ENCODE results near the gene CADM2. TPM values are rescaled to one million over a fixed set of nuclear protein-coding genes. Genes with fewer than 3 reads are reported as not detected.

Gene CADM2
- total RNA-seq, 1 donor: 0.31 TPM

- Histone ChIP-seq H3K27me3 (ENCODE audit: insufficient read depth, low read length) (no peaks in the 10 kb centered on the region), H3K9me3 (ENCODE audit: low read depth, low read length) (no peaks in the 10 kb centered on the region), H3K4me1 (ENCODE audit: insufficient read depth, low read length) (no peaks in the 10 kb centered on the region), H3K4me3 (ENCODE audit: low read length) (no peak overlapping the region)
Observed at GRCh38 chr3:85838921-85839320, 880.1 kb downstream of the CADM2 start.

GRCh38 chr3:85842081-85842480 lies 883.3 kb downstream of the CADM2 start:
- no peaks in the 10 kb centered on the region for H3K27me3 ChIP-seq (ENCODE audit: insufficient read depth, low read length)
- H3K9me3 ChIP-seq (ENCODE audit: low read depth, low read length): no peaks in the 10 kb centered on the region
- H3K4me1 ChIP-seq (ENCODE audit: insufficient read depth, low read length): no peaks in the 10 kb centered on the region
- no peak overlapping the region for H3K4me3 ChIP-seq (ENCODE audit: low read length)

- no peak overlapping the region for H3K4me3 ChIP-seq (ENCODE audit: low read length)
- H3K27me3 ChIP-seq (ENCODE audit: insufficient read depth, low read length): no peaks in the 10 kb centered on the region
- no peaks in the 10 kb centered on the region for H3K9me3 ChIP-seq (ENCODE audit: low read depth, low read length)
Observed at GRCh38 chr3:85846940-85847339, 888.2 kb downstream of the CADM2 start.

GRCh38 chr3:85851071-85851470 lies 892.3 kb downstream of the CADM2 start:
- no peaks in the 10 kb centered on the region for H3K27me3 ChIP-seq (ENCODE audit: insufficient read depth, low read length)
- H3K4me1 ChIP-seq (ENCODE audit: insufficient read depth, low read length): no peaks in the 10 kb centered on the region
- no peak overlapping the region for H3K4me3 ChIP-seq (ENCODE audit: low read length)
- H3K9me3 ChIP-seq (ENCODE audit: low read depth, low read length): no peaks in the 10 kb centered on the region

More at GRCh38 chr3:85846940-85847339, 888.2 kb downstream of the CADM2 start:
- H3K4me1 ChIP-seq (ENCODE audit: insufficient read depth, low read length): no peaks in the 10 kb centered on the region

- Histone ChIP-seq H3K4me3 (ENCODE audit: low read length) (no peak overlapping the region), H3K9me3 (ENCODE audit: low read depth, low read length) (no peaks in the 10 kb centered on the region), H3K4me1 (ENCODE audit: insufficient read depth, low read length) (no peaks in the 10 kb centered on the region), H3K27me3 (ENCODE audit: insufficient read depth, low read length) (no peaks in the 10 kb centered on the region)
Observed at GRCh38 chr3:85853805-85854204, 895.0 kb downstream of the CADM2 start.

GRCh38 chr3:85862893-85863455 lies 904.2 kb downstream of the CADM2 start:
- H3K4me1 ChIP-seq (ENCODE audit: insufficient read depth, low read length): no peaks in the 10 kb centered on the region
- H3K9me3 ChIP-seq (ENCODE audit: low read depth, low read length): no peaks in the 10 kb centered on the region
- no peak overlapping the region for H3K4me3 ChIP-seq (ENCODE audit: low read length)
- no peaks in the 10 kb centered on the region for H3K27me3 ChIP-seq (ENCODE audit: insufficient read depth, low read length)

GRCh38 chr3:85864896-85865295 lies 906.1 kb downstream of the CADM2 start:
- H3K4me3 ChIP-seq (ENCODE audit: low read length): no peak overlapping the region
- H3K4me1 ChIP-seq (ENCODE audit: insufficient read depth, low read length): no peaks in the 10 kb centered on the region
- H3K27me3 ChIP-seq (ENCODE audit: insufficient read depth, low read length): no peaks in the 10 kb centered on the region
- no peaks in the 10 kb centered on the region for H3K9me3 ChIP-seq (ENCODE audit: low read depth, low read length)

- Histone ChIP-seq H3K27me3 (ENCODE audit: insufficient read depth, low read length) (no peaks in the 10 kb centered on the region), H3K4me1 (ENCODE audit: insufficient read depth, low read length) (no peaks in the 10 kb centered on the region), H3K9me3 (ENCODE audit: low read depth, low read length) (no peaks in the 10 kb centered on the region), H3K4me3 (ENCODE audit: low read length) (no peak overlapping the region)
Observed at GRCh38 chr3:85867072-85867471, 908.3 kb downstream of the CADM2 start.

GRCh38 chr3:85875589-85875988 lies 916.8 kb downstream of the CADM2 start:
- Histone ChIP-seq H3K9me3 (ENCODE audit: low read depth, low read length) (no peaks in the 10 kb centered on the region), H3K27me3 (ENCODE audit: insufficient read depth, low read length) (no peaks in the 10 kb centered on the region), H3K4me1 (ENCODE audit: insufficient read depth, low read length) (no peaks in the 10 kb centered on the region), H3K4me3 (ENCODE audit: low read length) (no peak overlapping the region)

- no peak overlapping the region for H3K4me3 ChIP-seq (ENCODE audit: low read length)
- no peaks in the 10 kb centered on the region for H3K4me1 ChIP-seq (ENCODE audit: insufficient read depth, low read length)
- no peaks in the 10 kb centered on the region for H3K9me3 ChIP-seq (ENCODE audit: low read depth, low read length)
- no peaks in the 10 kb centered on the region for H3K27me3 ChIP-seq (ENCODE audit: insufficient read depth, low read length)
Observed at GRCh38 chr3:85877631-85878030, 918.8 kb downstream of the CADM2 start.

- Histone ChIP-seq H3K4me1 (ENCODE audit: insufficient read depth, low read length) (no peaks in the 10 kb centered on the region), H3K27me3 (ENCODE audit: insufficient read depth, low read length) (no peaks in the 10 kb centered on the region), H3K4me3 (ENCODE audit: low read length) (no peak overlapping the region), H3K9me3 (ENCODE audit: low read depth, low read length) (no peaks in the 10 kb centered on the region)
Observed at GRCh38 chr3:85881833-85882393, 923.1 kb downstream of the CADM2 start.

GRCh38 chr3:85890043-85890555 lies 931.3 kb downstream of the CADM2 start:
- H3K9me3 ChIP-seq (ENCODE audit: low read depth, low read length): no peaks in the 10 kb centered on the region
- H3K27me3 ChIP-seq (ENCODE audit: insufficient read depth, low read length): no peaks in the 10 kb centered on the region
- H3K4me1 ChIP-seq (ENCODE audit: insufficient read depth, low read length): no peaks in the 10 kb centered on the region
- H3K4me3 ChIP-seq (ENCODE audit: low read length): no peak overlapping the region

GRCh38 chr3:85903434-85903833 lies 944.6 kb downstream of the CADM2 start:
- H3K4me1 ChIP-seq (ENCODE audit: insufficient read depth, low read length): no peaks in the 10 kb centered on the region
- no peak overlapping the region for H3K4me3 ChIP-seq (ENCODE audit: low read length)
- H3K9me3 ChIP-seq (ENCODE audit: low read depth, low read length): no peaks in the 10 kb centered on the region
- no peaks in the 10 kb centered on the region for H3K27me3 ChIP-seq (ENCODE audit: insufficient read depth, low read length)

GRCh38 chr3:85912980-85913379 lies 954.2 kb downstream of the CADM2 start:
- H3K27me3 ChIP-seq (ENCODE audit: insufficient read depth, low read length): no peaks in the 10 kb centered on the region
- no peaks in the 10 kb centered on the region for H3K4me1 ChIP-seq (ENCODE audit: insufficient read depth, low read length)
- no peaks in the 10 kb centered on the region for H3K9me3 ChIP-seq (ENCODE audit: low read depth, low read length)
- no peak overlapping the region for H3K4me3 ChIP-seq (ENCODE audit: low read length)

GRCh38 chr3:85922374-85922773 lies 963.6 kb downstream of the CADM2 start:
- H3K4me3 ChIP-seq (ENCODE audit: low read length): no peak overlapping the region
- no peaks in the 10 kb centered on the region for H3K9me3 ChIP-seq (ENCODE audit: low read depth, low read length)
- no peaks in the 10 kb centered on the region for H3K27me3 ChIP-seq (ENCODE audit: insufficient read depth, low read length)
- H3K4me1 ChIP-seq (ENCODE audit: insufficient read depth, low read length): no peaks in the 10 kb centered on the region

GRCh38 chr3:85930718-85931117 lies 971.9 kb downstream of the CADM2 start:
- no peaks in the 10 kb centered on the region for H3K9me3 ChIP-seq (ENCODE audit: low read depth, low read length)
- no peaks in the 10 kb centered on the region for H3K4me1 ChIP-seq (ENCODE audit: insufficient read depth, low read length)
- H3K4me3 ChIP-seq (ENCODE audit: low read length): no peak overlapping the region
- H3K27me3 ChIP-seq (ENCODE audit: insufficient read depth, low read length): no peaks in the 10 kb centered on the region
